Stimulated activated CD8-positive, alpha-beta memory T cell treated with anti-CD3 and anti-CD28 coated beads, Interleukin-7, amount 100 ng/mL, for 1 hour (primary cell): ENCODE data around the gene RPS6KL1.
"Not testable (repeated sequence)": the region's sequence is repeated elsewhere in the genome, so short reads cannot be mapped to it uniquely, and the experiment has no call there.

Experiments used
- DNase-seq, 2 donors: peaks; one replicate each; pipeline ENCODE4 v3.0.0-alpha.2; 2020; ENCODE audit warnings: low read depth in 2 of 2

The RPS6KL1 gene

DNA sequence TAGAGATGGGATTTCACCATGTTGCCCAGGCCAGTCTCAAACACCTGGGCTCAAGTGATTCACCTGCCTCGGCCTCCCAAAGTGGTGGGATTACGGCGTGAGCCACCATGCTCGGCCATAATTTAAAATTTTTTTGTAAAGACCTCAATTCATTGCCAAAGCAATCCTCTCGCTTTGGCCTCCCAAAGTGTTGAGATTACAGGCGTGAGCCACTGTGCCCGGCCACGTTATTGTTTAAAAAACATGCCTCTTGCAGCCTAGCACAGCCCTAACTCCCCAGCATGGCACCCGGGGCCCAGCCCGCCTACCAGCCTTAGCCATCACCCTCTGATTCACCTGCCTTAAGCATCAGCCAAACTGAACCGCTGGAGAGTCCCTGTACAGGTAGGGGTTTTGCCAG is 13.1 kb upstream of the RPS6KL1 start:
- no peak for DNase-seq

- no peak for DNase-seq
These were observed 12.3 kb upstream of the RPS6KL1 start for GRCh38 chr14:74935360-74935680.

GRCh38 chr14:74934476-74935359 is 11.7 kb upstream of the RPS6KL1 start:
- no peak for DNase-seq

GRCh38 chr14:74934041-74934440 is 11.0 kb upstream of the RPS6KL1 start:
- DNase-seq: no peak

DNA sequence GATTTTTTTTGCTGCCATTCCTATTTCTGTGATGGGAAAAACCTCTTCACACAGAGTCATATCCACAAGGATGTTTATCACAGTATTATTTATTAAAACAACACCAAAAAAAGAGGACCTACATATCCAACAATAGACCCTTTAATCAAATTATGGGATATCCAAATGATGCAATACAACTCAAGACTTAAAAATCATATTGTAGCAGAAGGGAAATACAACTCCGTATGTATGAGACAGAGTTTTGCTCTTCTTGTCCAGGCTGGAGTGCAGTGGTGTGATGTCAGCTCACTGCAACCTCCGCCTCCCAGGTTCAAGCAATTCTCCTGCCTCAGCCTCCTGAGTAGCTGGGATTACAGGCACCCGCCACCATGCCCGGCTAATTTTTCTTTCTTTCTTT is 9.9 kb upstream of the RPS6KL1 start:
- not testable (repeated sequence) for DNase-seq

GRCh38 chr14:74932401-74932901 is 9.4 kb upstream of the RPS6KL1 start:
- no peak for DNase-seq

GRCh38 chr14:74931744-74932143 is 8.7 kb upstream of the RPS6KL1 start:
- not testable (repeated sequence) for DNase-seq

DNA sequence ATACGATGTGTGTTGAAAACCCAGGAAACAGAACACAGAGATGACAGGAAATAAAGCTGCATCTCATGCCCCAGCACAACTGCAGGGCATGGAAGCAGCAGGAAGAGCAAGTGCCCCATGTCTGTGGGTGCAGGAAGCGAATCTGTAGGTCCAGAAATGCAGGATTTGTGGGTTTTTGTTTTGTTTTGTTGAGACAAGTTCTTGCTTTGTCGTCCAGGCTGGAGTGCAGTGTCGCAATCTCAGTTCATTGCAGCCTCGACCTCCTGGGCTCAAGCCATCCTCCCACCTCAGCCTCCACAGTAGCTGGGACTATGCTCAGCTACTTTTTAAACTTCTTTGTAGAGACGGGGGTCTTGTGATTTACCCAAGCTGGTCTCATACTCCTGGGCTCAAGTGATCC is 6.2 kb upstream of the RPS6KL1 start:
- DNase-seq: no peak

DNA sequence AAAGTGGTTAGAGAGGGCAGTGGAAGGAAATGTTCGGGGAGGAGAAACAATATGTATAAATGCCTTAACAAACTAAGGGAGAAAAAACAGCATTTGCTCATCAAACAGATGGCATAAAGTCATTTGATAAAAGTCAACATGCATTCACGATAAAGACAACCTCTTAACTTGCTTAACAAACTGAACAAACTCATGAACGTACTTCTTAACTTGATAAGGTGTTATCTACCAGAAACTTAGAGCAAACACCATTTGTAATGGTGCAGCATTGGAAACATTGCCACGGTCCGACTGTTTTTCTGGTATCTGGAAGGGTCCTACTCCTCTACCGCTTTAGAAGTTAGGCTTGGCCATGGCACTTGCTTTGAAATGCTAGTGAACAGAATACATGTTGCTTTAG is 4.2 kb upstream of the RPS6KL1 start:
- DNase-seq: no peak

GRCh38 chr14:74924061-74924460 is 1.0 kb upstream of the RPS6KL1 start:
- no peak for DNase-seq

DNA sequence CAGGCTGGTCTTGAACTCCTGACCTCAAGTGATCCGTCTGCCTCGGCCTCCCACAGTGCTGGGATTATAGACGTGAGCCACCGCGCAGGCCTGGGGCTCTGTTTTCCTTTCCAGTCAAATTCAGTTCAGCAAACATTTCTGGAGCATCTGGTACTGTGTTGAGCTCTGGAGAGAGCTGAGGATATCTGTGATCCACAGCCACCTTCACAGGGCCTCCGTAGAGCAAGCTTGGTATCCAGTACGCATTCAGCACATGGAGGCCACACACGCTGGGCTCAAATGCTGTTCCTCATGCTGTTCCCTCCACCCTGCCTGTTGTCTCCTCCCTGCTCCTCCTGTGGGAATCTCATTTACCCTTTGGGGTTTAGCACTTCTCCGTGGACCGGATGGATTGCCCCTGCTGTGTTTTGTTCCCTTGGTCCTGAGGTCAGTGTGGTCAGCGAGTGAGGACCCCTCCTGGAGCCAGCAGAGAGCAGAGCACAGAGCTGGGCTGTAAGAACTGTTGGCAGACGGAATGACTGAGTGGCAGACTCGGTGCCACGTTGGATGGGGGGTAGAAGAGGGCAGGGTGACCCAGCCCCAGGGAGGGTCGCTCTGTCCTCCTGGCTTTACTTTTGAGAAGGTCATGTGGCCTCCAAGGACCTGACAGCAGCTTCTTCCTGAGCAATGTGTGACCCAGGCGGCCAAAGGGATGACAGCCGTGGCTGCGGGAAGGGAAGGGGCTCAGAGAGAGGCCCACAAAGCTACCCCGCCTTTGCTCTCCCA is 891 bp downstream of the RPS6KL1 start:
- no peak for DNase-seq

GRCh38 chr14:74921053-74921620 is 1.9 kb downstream of the RPS6KL1 start:
- no peak for DNase-seq

DNA sequence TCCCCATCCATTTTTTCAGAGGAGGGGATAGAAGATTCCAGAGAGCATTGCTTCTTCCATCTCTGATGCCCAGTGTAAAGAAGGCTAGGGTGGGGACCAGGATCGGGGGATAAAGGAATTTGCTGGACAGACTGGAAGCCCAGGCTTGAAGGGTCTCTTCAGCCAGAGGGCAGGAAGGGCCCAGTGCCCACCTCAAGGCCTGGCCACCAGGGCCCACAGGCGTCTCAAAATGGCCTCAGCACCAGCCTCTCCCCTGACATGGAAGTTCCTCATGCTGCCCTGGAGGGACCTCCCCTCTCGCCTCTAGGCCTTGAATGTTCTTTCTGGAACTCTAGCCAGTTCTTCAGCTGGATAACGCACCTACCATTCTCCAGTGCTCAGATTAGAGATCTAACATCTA is 2.8 kb downstream of the RPS6KL1 start:
- no peak for DNase-seq

DNA sequence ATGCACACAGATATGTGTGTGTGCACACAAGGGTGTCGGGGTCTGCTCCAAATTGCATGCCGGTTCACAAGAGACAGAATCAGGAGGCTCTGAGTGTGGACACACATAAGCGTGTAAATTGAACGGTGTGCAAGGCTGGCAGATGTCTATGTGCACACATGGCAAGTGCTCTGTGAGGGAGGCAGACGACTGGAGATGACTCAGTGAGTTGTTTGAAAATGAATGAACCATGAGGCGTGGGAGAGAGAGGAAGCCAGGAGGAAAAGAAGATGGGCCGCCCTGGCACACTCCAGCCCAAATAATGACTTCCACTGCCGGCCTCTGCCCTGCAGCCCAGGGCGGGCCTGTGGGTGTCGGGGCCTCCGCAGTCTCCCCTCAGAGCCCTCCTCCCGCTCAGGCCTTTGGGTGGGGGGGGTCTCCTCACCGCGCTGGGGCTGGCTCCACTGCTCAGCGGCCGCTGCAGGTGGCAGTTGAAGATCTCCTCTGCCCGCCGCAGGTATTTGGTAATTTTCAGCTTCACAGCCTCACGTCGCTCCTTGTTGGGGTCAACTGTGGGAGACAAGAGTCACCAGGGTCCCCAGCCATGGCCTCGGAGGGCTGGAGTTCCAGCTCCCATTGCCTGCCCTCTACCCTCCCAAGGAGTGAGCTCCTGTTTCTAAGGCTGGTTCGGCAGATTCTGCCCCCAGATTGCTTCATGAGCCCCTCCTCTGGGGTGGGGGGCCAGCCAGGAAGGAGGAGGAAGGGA is 3.5 kb downstream of the RPS6KL1 start:
- DNase-seq: no peak

- DNase-seq: no peak
These were observed 4.7 kb downstream of the RPS6KL1 start for GRCh38 chr14:74918380-74918779.

DNA sequence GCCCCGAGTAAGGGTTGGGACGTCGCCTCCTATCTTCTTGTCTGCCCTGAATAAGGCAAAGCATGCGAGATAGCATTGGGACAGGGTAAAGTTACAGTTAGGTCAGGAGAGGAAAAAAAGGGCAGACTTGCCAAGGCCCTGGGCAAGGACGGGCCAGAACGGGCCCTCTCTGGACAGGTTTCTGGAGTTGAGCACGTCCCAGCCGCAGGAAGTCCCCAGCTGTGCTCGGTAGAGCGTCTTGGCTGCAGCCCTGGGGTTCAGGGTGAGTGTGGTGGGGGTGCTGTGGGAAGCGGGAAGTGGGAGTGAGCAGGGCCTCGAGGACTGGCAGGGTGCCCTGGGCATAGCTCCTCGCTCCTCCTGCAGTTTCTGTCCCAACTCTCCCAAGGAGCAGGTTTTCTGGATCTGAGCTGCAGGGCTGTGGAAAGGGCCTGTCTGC is 5.4 kb downstream of the RPS6KL1 start:
- DNase-seq: no peak

DNA sequence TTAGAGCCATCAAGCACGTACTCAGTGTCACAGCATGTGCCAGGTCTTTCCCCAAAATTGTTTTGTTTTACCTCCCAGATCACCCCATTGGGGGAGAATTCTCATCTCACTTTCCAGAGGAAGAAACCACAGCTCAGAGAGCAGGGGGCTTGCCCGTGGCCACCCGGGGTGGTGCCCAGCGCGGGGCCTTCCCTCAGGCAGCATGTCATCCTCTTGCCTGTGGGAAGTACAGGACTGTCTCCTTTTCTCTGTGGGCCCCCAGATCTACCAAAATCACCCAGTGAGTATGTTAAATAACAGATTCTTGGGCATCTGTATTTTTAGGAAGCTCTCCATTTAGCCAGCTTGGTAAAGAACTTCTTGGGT is 5.9 kb downstream of the RPS6KL1 start:
- DNase-seq: no peak

DNA sequence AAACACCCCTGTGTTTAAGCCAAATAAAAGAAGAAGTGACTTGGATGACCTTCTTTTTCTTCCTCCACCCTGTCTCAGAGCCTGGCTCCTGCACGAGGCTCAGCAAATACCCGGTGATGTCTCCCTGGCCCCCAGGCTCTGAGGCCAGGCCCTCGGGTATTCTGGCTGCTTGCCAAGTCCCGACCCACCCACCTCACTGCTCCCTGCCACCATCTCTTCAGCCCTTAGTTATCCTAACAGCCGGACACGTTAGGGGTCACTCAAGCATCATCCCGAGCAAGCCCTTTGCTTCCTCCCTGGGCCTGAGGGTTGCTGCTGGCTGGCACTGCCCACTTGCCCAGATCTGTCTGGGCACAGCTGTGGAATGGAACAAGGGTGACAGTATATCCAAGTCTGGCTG is 7.2 kb downstream of the RPS6KL1 start:
- DNase-seq: no peak

DNA sequence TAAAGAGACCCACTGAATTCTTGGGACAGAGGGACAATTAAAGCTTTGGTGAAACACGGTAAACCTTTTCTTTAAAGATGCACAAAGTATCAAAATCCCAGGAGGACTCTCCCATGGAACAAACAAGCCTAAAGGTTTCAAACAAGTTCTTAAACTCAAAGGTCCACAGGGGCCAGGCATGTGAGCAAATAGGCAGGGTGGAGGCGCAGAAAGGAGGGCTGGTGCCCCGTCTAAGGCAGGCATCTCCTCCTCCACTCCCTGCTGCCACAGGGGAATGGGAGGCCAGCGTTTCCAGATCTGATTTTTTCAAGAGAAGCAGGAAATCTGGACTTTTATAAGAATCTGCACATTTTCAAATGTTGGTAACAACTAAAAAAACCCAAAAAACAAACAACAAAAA is 7.6 kb downstream of the RPS6KL1 start:
- DNase-seq: no peak

GRCh38 chr14:74913986-74914573 is 9.0 kb downstream of the RPS6KL1 start:
- no peak for DNase-seq

GRCh38 chr14:74913393-74913910 is 9.6 kb downstream of the RPS6KL1 start:
- no peak for DNase-seq
